Trophoblast cell (in vitro differentiated cells and primary cell): ENCODE measurements around the gene IL17RB.

ENCODE experiments used
- DNase-seq, 2 donors: peaks; one replicate each; pipeline ENCODE4 v3.0.0-alpha.2; 2016
- H2AFZ ChIP-seq: 2 replicates; pipeline ENCODE4 v1.6.1; 2013; ENCODE audit warnings: low read length, moderate library complexity, mild to moderate bottlenecking; ENCODE audit not compliant: insufficient read depth, poor library complexity
- H2AK5ac ChIP-seq: 2 replicates; pipeline ENCODE4 v1.6.1; 2013; ENCODE audit warnings: mild to moderate bottlenecking, low read length
- H2BK120ac ChIP-seq: 2 replicates; pipeline ENCODE4 v1.6.1; 2013; ENCODE audit warnings: low read length, mild to moderate bottlenecking, moderate library complexity; ENCODE audit not compliant: insufficient read depth, poor library complexity
- H2BK12ac ChIP-seq: 2 replicates; pipeline ENCODE4 v1.6.1; 2013; ENCODE audit warnings: mild to moderate bottlenecking, low read length, moderate library complexity
- H2BK5ac ChIP-seq: 2 replicates; pipeline ENCODE4 v1.6.1; 2013; ENCODE audit warnings: low read length, low read depth, moderate library complexity, mild to moderate bottlenecking; ENCODE audit not compliant: poor library complexity
- H3K14ac ChIP-seq: 2 replicates; pipeline ENCODE4 v1.6.1; 2013; ENCODE audit warnings: mild to moderate bottlenecking, low read length
- H3K18ac ChIP-seq: 2 replicates; pipeline ENCODE4 v1.6.1; 2013; ENCODE audit warnings: mild to moderate bottlenecking, low read length
- H3K23ac ChIP-seq: 2 replicates; pipeline ENCODE4 v1.6.1; 2013; ENCODE audit warnings: low read length
- H3K27ac ChIP-seq: 2 replicates; pipeline ENCODE4 v1.5.1; 2013; ENCODE audit warnings: low read depth, mild to moderate bottlenecking, inconsistent platforms, low read length, moderate library complexity
- H3K27me3 ChIP-seq: 2 replicates; pipeline ENCODE4 v1.6.1; 2013; ENCODE audit warnings: inconsistent platforms, mild to moderate bottlenecking, low read length, moderate library complexity; ENCODE audit not compliant: insufficient read depth
- H3K36me3 ChIP-seq, 2 experiments: 1 replicate in 1 of 2; 2 replicates in 1 of 2; pipeline ENCODE4 v1.6.1; 2013; ENCODE audit warnings: low read length in 2 of 2, mild to moderate bottlenecking in 2 of 2, moderate library complexity in 1 of 2; ENCODE audit not compliant: insufficient read depth in 2 of 2, control insufficient read depth in 1 of 2
- H3K4ac ChIP-seq: 2 replicates; pipeline ENCODE4 v1.6.1; 2013; ENCODE audit warnings: low read depth, mild to moderate bottlenecking, low read length, moderate library complexity
- H3K4me1 ChIP-seq, 2 experiments: 1 replicate in 1 of 2; 2 replicates in 1 of 2; pipeline ENCODE4 v1.6.1; 2013; ENCODE audit warnings: low read length in 2 of 2, mild to moderate bottlenecking in 2 of 2, moderate library complexity in 1 of 2; ENCODE audit not compliant: insufficient read depth in 2 of 2, control insufficient read depth in 1 of 2
- H3K4me2 ChIP-seq: 2 replicates; pipeline ENCODE4 v1.6.1; 2013; ENCODE audit warnings: inconsistent platforms, mild to moderate bottlenecking, low read length, moderate library complexity
- H3K4me3 ChIP-seq: 2 replicates; pipeline ENCODE4 v1.5.1; 2013; ENCODE audit warnings: mild to moderate bottlenecking, low read depth, low read length, inconsistent platforms
- H3K79me1 ChIP-seq: one replicate; pipeline ENCODE4 v1.6.1; 2013; ENCODE audit warnings: low read length
- H3K79me2 ChIP-seq: 2 replicates; pipeline ENCODE4 v1.6.1; 2013; ENCODE audit warnings: low read length, mild to moderate bottlenecking; ENCODE audit not compliant: control insufficient read depth, insufficient read depth, poor library complexity
- H3K9ac ChIP-seq: 2 replicates; pipeline ENCODE4 v1.6.1; 2013; ENCODE audit warnings: mild to moderate bottlenecking, low read length
- H3K9me3 ChIP-seq: 2 replicates; pipeline ENCODE4 v1.6.1; 2013; ENCODE audit warnings: low read depth, mild to moderate bottlenecking, control low read depth, inconsistent platforms, low read length; ENCODE audit not compliant: insufficient read depth
- H4K12ac ChIP-seq: 2 replicates; pipeline ENCODE4 v1.6.1; 2013; ENCODE audit warnings: low read depth, mild to moderate bottlenecking, low read length, moderate library complexity
- H4K8ac ChIP-seq: 2 replicates; pipeline ENCODE4 v1.6.1; 2013; ENCODE audit warnings: low read depth, mild to moderate bottlenecking, low read length, moderate library complexity
- H4K91ac ChIP-seq: one replicate; pipeline ENCODE4 v1.6.1; 2013; ENCODE audit warnings: low read depth, mild to moderate bottlenecking, low read length, moderate library complexity
- WGBS: extraction: QIAGEN DNeasy Blood & Tissue Kit; methylation state at CpG from one replicate; pipeline ENCODE4 v1.1.7; 2013; ENCODE audit warnings: missing lambda C conversion rate; ENCODE audit not compliant: insufficient read length, insufficient coverage; ENCODE audit errors: extremely low coverage; 5-methylcytosine and 5-hydroxymethylcytosine counted together

Gene IL17RB

DNA sequence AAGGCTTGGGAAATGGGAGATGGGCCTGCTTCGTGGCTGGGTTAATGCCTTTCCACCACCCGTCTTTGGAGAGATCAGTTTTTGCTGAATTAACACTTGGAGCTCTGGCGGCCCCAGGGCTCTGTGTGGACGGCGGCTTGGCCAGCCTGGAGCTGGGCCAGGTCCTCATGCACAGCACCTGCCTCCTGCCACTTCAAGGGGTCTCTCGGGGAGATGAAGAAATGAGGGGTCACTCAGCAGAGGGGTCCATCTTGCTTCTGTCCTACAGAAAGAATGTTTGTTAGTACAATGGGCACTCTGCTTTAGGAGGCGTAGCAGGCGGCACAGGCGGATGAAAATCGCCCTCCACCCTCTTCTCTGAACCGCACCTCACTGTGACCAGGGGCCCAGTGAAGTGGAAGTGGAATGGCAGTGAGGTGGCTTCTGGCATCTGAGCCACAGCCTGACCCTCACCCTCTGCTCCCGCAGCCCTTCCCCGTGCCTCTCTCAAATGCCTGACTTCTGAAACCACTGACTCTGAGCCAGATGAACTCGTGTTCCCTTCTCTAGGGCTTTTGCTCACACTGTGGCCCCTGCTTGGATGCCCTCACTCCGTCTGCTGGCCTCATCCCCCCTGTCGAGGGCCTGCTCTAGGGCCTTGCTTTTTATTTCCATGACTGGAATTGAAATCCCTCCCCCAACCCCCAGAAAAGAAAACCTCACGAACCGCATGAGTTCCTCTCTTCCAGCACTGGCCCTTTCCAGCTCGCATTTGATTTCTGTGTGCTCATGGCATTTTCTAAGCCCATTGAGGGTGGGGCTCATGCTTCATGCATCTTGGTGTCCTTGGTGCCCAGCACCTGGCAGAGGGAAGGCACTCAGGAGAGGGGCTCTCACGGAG lies 42.3 kb upstream of the IL17RB start:
- Histone ChIP-seq H3K79me1 (peaks cover 4% of the 10 kb centered on the region), H3K9me3 (no peaks in the 10 kb centered on the region), H3K79me2 (no peaks in the 10 kb centered on the region), H2BK120ac (no peak overlapping the region), H2BK5ac (no peak overlapping the region), H4K8ac (no peak overlapping the region), H3K23ac (no peak overlapping the region), H2AK5ac (peak overlapping the region; percentile 30), H2BK12ac (peak overlapping the region; percentile 42), H3K4me3 (no peak overlapping the region), H3K36me3 (no peaks in the 10 kb centered on the region), H3K4me1 (peaks cover 19 to 23% of the 10 kb centered on the region in 2 experiments), H4K12ac (no peak overlapping the region), H3K27me3 (no peaks in the 10 kb centered on the region), H2AFZ (no peak overlapping the region), H4K91ac (no peak overlapping the region), H3K14ac (no peak overlapping the region), H3K18ac (no peak overlapping the region), H3K9ac (no peak overlapping the region), H3K27ac (no peak overlapping the region), H3K4me2 (no peak overlapping the region), H3K4ac (no peak overlapping the region)
- no CpG with 5 or more reads among the region's 20 CpGs for WGBS
- no peak for DNase-seq

DNA sequence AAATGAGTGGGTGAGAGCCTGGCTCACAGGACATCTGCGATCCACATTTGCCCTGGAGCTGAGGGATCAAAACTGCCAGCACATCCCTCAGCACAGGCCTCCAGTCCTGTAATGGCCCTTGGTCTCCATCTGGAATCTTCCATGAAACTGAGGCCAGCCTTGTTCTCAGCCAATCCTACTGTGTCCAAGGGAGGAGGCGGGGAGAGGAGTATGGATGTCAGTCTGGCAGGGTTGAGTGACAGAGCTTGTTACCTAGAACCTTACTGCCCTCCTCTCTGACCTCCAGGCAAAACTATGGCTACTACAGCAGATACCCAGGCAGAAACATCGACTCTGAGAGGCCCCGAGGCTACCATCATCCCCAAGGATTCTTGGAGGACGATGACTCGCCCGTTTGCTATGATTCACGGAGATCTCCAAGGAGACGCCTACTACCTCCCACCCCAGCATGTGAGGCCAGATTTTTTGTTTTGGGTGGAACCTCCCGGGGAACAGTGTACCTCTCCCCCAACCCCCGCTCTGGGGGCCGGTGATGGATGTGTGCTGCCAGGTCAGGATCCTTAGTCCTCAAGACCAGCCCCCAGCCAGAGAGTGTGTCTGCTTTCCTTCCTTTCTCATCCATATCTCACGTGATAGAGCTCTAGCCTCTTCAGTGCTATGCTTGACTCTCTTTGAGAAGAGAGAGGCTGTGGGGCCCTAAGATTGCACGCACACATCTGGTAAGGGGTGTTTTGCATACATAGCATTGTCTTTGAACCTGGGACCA lies 41.5 kb upstream of the IL17RB start:
- no peak overlapping the region for H2BK12ac ChIP-seq
- H2AK5ac ChIP-seq = no peak overlapping the region
- no CpG with 5 or more reads among the region's 14 CpGs for WGBS
- H3K79me2 ChIP-seq = no peaks in the 10 kb centered on the region
- no peak overlapping the region for H3K4ac ChIP-seq
- H2BK120ac ChIP-seq = no peak overlapping the region
- no peak overlapping the region for H3K9ac ChIP-seq
- peak; percentile 92 to 95 for DNase-seq
- H3K23ac ChIP-seq = no peak overlapping the region
- no peak overlapping the region for H3K4me3 ChIP-seq
- no peaks in the 10 kb centered on the region for H3K9me3 ChIP-seq
- H4K12ac ChIP-seq = no peak overlapping the region
- H3K27me3 ChIP-seq = no peaks in the 10 kb centered on the region
- H3K4me1 ChIP-seq = peaks cover 14 to 18% of the 10 kb centered on the region in 2 experiments
- no peak overlapping the region for H3K18ac ChIP-seq
- H3K79me1 ChIP-seq = peaks cover 4% of the 10 kb centered on the region
- H4K8ac ChIP-seq = no peak overlapping the region
- no peak overlapping the region for H2AFZ ChIP-seq
- H3K36me3 ChIP-seq = no peaks in the 10 kb centered on the region
- H3K4me2 ChIP-seq = no peak overlapping the region
- H2BK5ac ChIP-seq = no peak overlapping the region
- H3K14ac ChIP-seq = no peak overlapping the region
- no peak overlapping the region for H3K27ac ChIP-seq
- no peak overlapping the region for H4K91ac ChIP-seq

DNA sequence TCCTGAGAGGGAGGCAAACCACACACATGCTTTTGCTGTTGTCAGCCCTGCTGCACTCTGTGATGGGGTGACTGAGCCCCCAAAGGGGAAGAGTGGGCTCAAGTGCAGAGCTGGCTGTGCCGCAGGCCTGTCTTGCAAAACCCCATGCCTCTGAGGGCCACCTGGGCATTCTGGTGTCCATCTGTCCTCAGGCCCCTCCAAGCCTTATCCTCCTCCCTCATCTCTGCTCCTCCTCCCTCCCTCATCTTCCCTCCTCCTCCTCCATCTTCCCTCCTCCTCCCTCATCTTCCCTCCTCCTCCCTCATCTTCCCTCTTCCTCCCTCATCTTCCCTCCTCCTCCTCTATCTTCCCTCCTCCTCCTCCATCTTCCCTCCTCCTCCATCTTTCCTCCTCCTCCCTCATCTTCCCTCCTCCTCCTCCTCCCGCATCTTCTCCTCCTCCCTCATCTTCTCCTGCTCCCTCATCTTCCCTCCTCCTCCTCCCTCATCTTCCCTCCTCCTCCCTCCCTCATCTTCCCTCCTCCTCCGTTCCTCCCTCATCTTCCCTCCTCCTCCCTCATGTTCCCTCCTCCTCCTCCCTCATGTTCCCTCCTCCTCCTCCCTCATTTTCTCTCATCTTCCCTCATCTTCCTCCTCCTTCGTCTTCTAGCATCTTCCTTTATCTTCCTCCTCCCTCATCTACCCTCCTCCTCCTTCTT lies 40.8 kb upstream of the IL17RB start:
- Histone ChIP-seq H4K8ac (no peak overlapping the region), H3K9ac (no peak overlapping the region), H2BK5ac (no peak overlapping the region), H3K79me2 (no peaks in the 10 kb centered on the region), H3K4me1 (peaks cover 13 to 18% of the 10 kb centered on the region in 2 experiments), H2AFZ (no peak overlapping the region), H2BK12ac (no peak overlapping the region), H3K4ac (no peak overlapping the region), H3K27me3 (no peaks in the 10 kb centered on the region), H2AK5ac (no peak overlapping the region), H3K4me3 (no peak overlapping the region), H4K12ac (no peak overlapping the region), H3K27ac (no peak overlapping the region), H3K23ac (no peak overlapping the region), H3K9me3 (peaks cover 2% of the 10 kb centered on the region), H2BK120ac (no peak overlapping the region), H3K4me2 (no peak overlapping the region), H3K18ac (no peak overlapping the region), H3K14ac (no peak overlapping the region), H4K91ac (no peak overlapping the region), H3K79me1 (peaks cover 4% of the 10 kb centered on the region), H3K36me3 (no peaks in the 10 kb centered on the region)
- DNase-seq = no peak
- WGBS = 100% methylated on average over 3 of the region's 4 CpGs
